ENCODE results near the gene PTPN1. TPM values are rescaled to one million over a fixed set of nuclear protein-coding genes. Genes with fewer than 3 reads are reported as not detected.

PTPN1 gene
- polyA plus RNA-seq, 1 donor (not counting 4 experiments of a cell fraction or from before 2014, with no cell fraction given): 61.6 TPM

DNA sequence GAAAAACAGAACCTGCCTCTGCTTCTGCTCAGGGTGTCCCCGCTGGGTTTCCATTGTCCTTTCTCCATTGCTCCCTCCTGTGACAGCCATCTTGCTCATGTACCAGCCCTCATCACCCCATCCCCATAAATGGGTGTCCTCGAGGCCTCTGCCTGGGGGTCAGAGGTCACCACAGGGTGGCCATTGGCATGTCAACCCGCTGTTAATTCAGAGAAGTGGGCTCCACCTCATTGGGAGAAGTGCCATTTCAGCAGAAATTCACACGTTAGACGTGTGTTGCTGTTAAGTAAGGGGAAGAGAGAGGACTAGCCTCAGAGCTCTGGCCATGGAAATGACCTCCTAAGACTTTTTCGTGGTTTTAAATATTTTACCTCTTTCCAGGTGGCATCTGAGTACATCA is 71.9 kb downstream of the PTPN1 start:
- no peaks in the 10 kb centered on the region for H3K27me3 ChIP-seq (ENCODE audit: control insufficient read depth, extremely low read depth, insufficient read depth, low read length)
- DNase-seq (ENCODE audit: low read depth, low spot score) (no peak), FAIRE-seq (no peak)
- no peak overlapping the region for H3K4me3 ChIP-seq (ENCODE audit: control insufficient read depth in 2 of 3, extremely low read depth in 1 of 3, insufficient read depth in 2 of 3, low read depth in 1 of 3, low read length in 3 of 3)
- H3K9me1 ChIP-seq (ENCODE audit: control insufficient read depth, extremely low read depth, insufficient read depth, low read length): no peaks in the 10 kb centered on the region
- no peak overlapping the region for H2AFZ ChIP-seq (ENCODE audit: control insufficient read depth, low read length)
- dilution Hi-C loops (cut with MboI; ENCODE audit: extremely low pct_ligation_motif_present, low sequenced_read_pairs): no loop called here
- no peak for TF ChIP-seq EZH2 (IDR thresholded peaks at IDR 0.05; ENCODE audit: low read length)
- no peak overlapping the region for H3K27ac ChIP-seq (ENCODE audit: control insufficient read depth, insufficient read depth, low read length)
- H3K4me1 ChIP-seq (ENCODE audit: control insufficient read depth, extremely low read depth, insufficient read depth, low read length): peaks cover under 1% of the 10 kb centered on the region
- peaks cover 4% of the 10 kb centered on the region for H3K79me2 ChIP-seq (ENCODE audit: control insufficient read depth, insufficient read depth, low read length)
- no peak overlapping the region for H3K9ac ChIP-seq (ENCODE audit: control insufficient read depth, extremely low read depth, insufficient read depth, low read length)
- no peak overlapping the region for H3K4me2 ChIP-seq (ENCODE audit: control insufficient read depth, extremely low read depth, insufficient read depth, low read depth, low read length)
- H3K36me3 ChIP-seq (ENCODE audit: control insufficient read depth in 2 of 2, extremely low read depth in 1 of 2, insufficient read depth in 2 of 2, low read length in 2 of 2): peaks cover 64 to 68% of the 10 kb centered on the region in 2 experiments
- peaks cover 9% of the 10 kb centered on the region for H4K20me1 ChIP-seq (ENCODE audit: control insufficient read depth, extremely low read depth, insufficient read depth, low read length)
- no peaks in the 10 kb centered on the region for H3K9me3 ChIP-seq (ENCODE audit: control insufficient read depth, low read depth, low read length)

- Histone ChIP-seq H3K9me3 (ENCODE audit: control insufficient read depth, low read depth, low read length) (no peaks in the 10 kb centered on the region), H3K9ac (ENCODE audit: control insufficient read depth, extremely low read depth, insufficient read depth, low read length) (no peak overlapping the region), H2AFZ (ENCODE audit: control insufficient read depth, low read length) (no peak overlapping the region), H4K20me1 (ENCODE audit: control insufficient read depth, extremely low read depth, insufficient read depth, low read length) (peaks cover 12% of the 10 kb centered on the region), H3K36me3 (ENCODE audit: control insufficient read depth in 2 of 2, extremely low read depth in 1 of 2, insufficient read depth in 2 of 2, low read length in 2 of 2) (peaks cover 58 to 62% of the 10 kb centered on the region in 2 experiments), H3K27ac (ENCODE audit: control insufficient read depth, insufficient read depth, low read length) (no peak overlapping the region), H3K79me2 (ENCODE audit: control insufficient read depth, insufficient read depth, low read length) (peaks cover 4% of the 10 kb centered on the region), H3K4me2 (ENCODE audit: control insufficient read depth, extremely low read depth, insufficient read depth, low read depth, low read length) (no peak overlapping the region), H3K9me1 (ENCODE audit: control insufficient read depth, extremely low read depth, insufficient read depth, low read length) (peaks cover 4% of the 10 kb centered on the region), H3K4me3 (ENCODE audit: control insufficient read depth in 2 of 3, extremely low read depth in 1 of 3, insufficient read depth in 2 of 3, low read depth in 1 of 3, low read length in 3 of 3) (no peak overlapping the region), H3K27me3 (ENCODE audit: control insufficient read depth, extremely low read depth, insufficient read depth, low read length) (no peaks in the 10 kb centered on the region), H3K4me1 (ENCODE audit: control insufficient read depth, extremely low read depth, insufficient read depth, low read length) (peaks cover 7% of the 10 kb centered on the region)
- no peak for DNase-seq (ENCODE audit: low read depth, low spot score)
- no peak for TF ChIP-seq EZH2 (IDR thresholded peaks at IDR 0.05; ENCODE audit: low read length)
- TF ChIP-seq, protein P1, sequence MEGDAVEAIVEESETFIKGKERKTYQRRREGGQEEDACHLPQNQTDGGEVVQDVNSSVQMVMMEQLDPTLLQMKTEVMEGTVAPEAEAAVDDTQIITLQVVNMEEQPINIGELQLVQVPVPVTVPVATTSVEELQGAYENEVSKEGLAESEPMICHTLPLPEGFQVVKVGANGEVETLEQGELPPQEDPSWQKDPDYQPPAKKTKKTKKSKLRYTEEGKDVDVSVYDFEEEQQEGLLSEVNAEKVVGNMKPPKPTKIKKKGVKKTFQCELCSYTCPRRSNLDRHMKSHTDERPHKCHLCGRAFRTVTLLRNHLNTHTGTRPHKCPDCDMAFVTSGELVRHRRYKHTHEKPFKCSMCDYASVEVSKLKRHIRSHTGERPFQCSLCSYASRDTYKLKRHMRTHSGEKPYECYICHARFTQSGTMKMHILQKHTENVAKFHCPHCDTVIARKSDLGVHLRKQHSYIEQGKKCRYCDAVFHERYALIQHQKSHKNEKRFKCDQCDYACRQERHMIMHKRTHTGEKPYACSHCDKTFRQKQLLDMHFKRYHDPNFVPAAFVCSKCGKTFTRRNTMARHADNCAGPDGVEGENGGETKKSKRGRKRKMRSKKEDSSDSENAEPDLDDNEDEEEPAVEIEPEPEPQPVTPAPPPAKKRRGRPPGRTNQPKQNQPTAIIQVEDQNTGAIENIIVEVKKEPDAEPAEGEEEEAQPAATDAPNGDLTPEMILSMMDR (optimal IDR thresholded peaks at IDR 0.05 in 1 of 3, IDR thresholded peaks at IDR 0.05 in 1 of 3, conservative IDR thresholded peaks at IDR 0.05 in 1 of 3; ENCODE audit: extremely low read depth in 1 of 3, insufficient read depth in 2 of 3, low read length in 3 of 3): no peak
- no peak for FAIRE-seq
- dilution Hi-C loops (cut with MboI; ENCODE audit: extremely low pct_ligation_motif_present, low sequenced_read_pairs): no loop called here
Observed at GRCh38 chr20:50582591-50583234, 72.5 kb downstream of the PTPN1 start.

Data from keratinocyte (primary cell).